Upper lobe of left lung (tissue), 6 donors: ENCODE measurements around the gene LAGE3. TPM values are rescaled to one million over a fixed set of nuclear protein-coding genes. Genes with fewer than 3 reads are reported as not detected.

Experiments used
- ATAC-seq, 2 donors: fragments of 200-7000 bp; cut with Tn5 transposase; one replicate each; pipeline ENCODE4 v1.9.1; 2022; ENCODE audit warnings: mild to moderate bottlenecking in 2 of 2, moderate library complexity in 2 of 2; ENCODE audit not compliant: low FRiP score in 2 of 2
- DNase-seq, 2 donors: peaks; one replicate each; pipeline ENCODE4 v3.0.0-alpha.2; 2019 to 2020
- H3K27ac ChIP-seq, 4 donors: fragments of 200-600 bp; sonication (generic); one replicate each; pipeline ENCODE4 v1.5.1; 2016 to 2019
- H3K27me3 ChIP-seq, 4 donors: fragments of 200-600 bp; sonication (generic); one replicate each; pipeline ENCODE4 v1.5.1; 2017 to 2019
- H3K36me3 ChIP-seq, 4 donors: fragments of 200-600 bp; sonication (generic); one replicate each; pipeline ENCODE4 v1.5.1; 2016 to 2019
- H3K4me1 ChIP-seq, 4 donors: fragments of 200-600 bp; sonication (generic); one replicate each; pipeline ENCODE4 v1.5.1; 2018 to 2019
- H3K4me3 ChIP-seq, 4 donors: fragments of 200-600 bp; sonication (generic); one replicate each; pipeline ENCODE4 v1.5.1; 2017 to 2019; ENCODE audit warnings: mild to moderate bottlenecking in 2 of 4, moderate library complexity in 1 of 4
- H3K9me3 ChIP-seq, 4 donors: fragments of 200-600 bp; sonication (generic); one replicate each; pipeline ENCODE4 v1.5.1; 2018 to 2019
- EP300 ChIP-seq, 4 donors: sonication (generic); formaldehyde crosslinking; IDR thresholded peaks; one replicate each; pipeline ENCODE4 v1.5.1; 2017; ENCODE audit warnings: antibody characterized with exemption in 4 of 4, control low read depth in 2 of 4
- POLR2A ChIP-seq, 4 donors: fragments of 450-650 bp; IDR thresholded peaks; one replicate each; pipeline ENCODE4 v1.5.1; 2016 to 2017; ENCODE audit warnings: antibody characterized with exemption in 4 of 4, mild to moderate bottlenecking in 2 of 4
- POLR2AphosphoS5 ChIP-seq, 2 donors: sonication (generic); formaldehyde crosslinking; IDR thresholded peaks; one replicate each; pipeline ENCODE4 v1.5.1; 2017; ENCODE audit warnings: antibody characterized with exemption in 2 of 2
- WGBS, 2 donors: methylation state at CpG; one replicate each; pipeline ENCODE4 v1.1.5; 2017 to 2018; 5-methylcytosine and 5-hydroxymethylcytosine counted together
- total RNA-seq, 6 donors: library from RNA; depleted of rRNA in 4 of 6; stranded (reverse); fragments of >200 nt in 4 of 6; gene quantifications; one replicate each; pipeline versions ENCODE4 v1.1.0 to v1.2.1, GENCODE V29; 2016 to 2021
- TF ChIP-seq, protein P1 (sequence below), 6 experiments: fragments of 450-650 bp in 4 of 6; fragments of 200-600 bp in 2 of 6; sonication (generic) in 2 of 6; IDR thresholded peaks; one replicate each; pipeline ENCODE4 v1.5.1; 2016 to 2019; ENCODE audit warnings: antibody characterized with exemption in 6 of 6
- donor health status: DM: no; HTN: no; CAD: no; lungs with moderate emphysema.
- donor health status: DM: no; HTN: yes; CAD: no; lungs with severe emphysema.

Gene LAGE3
- total RNA-seq, 6 donors from 2014 or later, result 16.6 to 25.4 (median 20.2) TPM

DNA sequence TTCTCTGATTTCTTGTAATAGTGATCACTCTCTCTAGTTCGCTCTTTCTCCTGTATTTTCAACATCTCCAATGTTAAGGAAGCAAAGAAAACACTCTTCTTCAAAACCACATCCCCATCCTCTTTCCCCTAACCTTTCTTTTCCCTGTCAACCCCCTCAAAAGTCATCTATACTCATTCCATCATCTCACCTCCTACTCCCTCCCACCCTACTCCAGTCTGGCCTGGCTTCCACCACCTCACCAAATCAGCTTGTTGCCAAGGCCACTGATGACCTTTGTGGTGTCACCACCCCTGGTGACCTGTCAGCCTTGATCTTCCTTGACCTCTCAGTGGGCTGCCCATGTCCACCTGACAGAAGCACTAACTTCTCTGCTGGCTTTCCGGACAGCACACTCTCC, 34.6 kb upstream of the LAGE3 start:
- ATAC-seq, result no peak
- Histone ChIP-seq H3K4me3 (no peak overlapping the region), H3K9me3 (peaks cover 0 to 18% (median 0%) of the 10 kb centered on the region in 4 donors), H3K27me3 (peaks cover 0 to 9% (median 0%) of the 10 kb centered on the region in 4 donors), H3K36me3 (peaks cover 0 to 4% (median 2%) of the 10 kb centered on the region in 4 donors), H3K27ac (no peak overlapping the region), H3K4me1 (peaks cover 0 to 22% (median 0%) of the 10 kb centered on the region in 4 donors)
- no peak for TF ChIP-seq POLR2AphosphoS5 (IDR thresholded peaks at IDR 0.05)
- 83 to 95% methylated on average over 2 of the region's 2 CpGs for WGBS, 2 donors
- DNase-seq, result no peak

GRCh38 chrX:154512879-154513553, 33.9 kb upstream of the LAGE3 start:
- ATAC-seq (no peak), DNase-seq (no peak)
- H3K36me3 ChIP-seq, result peaks cover 0 to 9% (median 2%) of the 10 kb centered on the region in 4 donors
- no peak overlapping the region for H3K4me3 ChIP-seq
- WGBS, 2 donors, result 86 to 100% methylated on average over 3 to 16 of the region's 16 CpGs
- H3K9me3 ChIP-seq, result peaks cover 0 to 18% (median 0%) of the 10 kb centered on the region in 4 donors
- H3K4me1 ChIP-seq, result peaks cover 0 to 22% (median 0%) of the 10 kb centered on the region in 4 donors
- TF ChIP-seq EP300 (IDR thresholded peaks at IDR 0.05), result no peak
- no peak for TF ChIP-seq POLR2AphosphoS5 (IDR thresholded peaks at IDR 0.05)
- TF ChIP-seq, protein P1, sequence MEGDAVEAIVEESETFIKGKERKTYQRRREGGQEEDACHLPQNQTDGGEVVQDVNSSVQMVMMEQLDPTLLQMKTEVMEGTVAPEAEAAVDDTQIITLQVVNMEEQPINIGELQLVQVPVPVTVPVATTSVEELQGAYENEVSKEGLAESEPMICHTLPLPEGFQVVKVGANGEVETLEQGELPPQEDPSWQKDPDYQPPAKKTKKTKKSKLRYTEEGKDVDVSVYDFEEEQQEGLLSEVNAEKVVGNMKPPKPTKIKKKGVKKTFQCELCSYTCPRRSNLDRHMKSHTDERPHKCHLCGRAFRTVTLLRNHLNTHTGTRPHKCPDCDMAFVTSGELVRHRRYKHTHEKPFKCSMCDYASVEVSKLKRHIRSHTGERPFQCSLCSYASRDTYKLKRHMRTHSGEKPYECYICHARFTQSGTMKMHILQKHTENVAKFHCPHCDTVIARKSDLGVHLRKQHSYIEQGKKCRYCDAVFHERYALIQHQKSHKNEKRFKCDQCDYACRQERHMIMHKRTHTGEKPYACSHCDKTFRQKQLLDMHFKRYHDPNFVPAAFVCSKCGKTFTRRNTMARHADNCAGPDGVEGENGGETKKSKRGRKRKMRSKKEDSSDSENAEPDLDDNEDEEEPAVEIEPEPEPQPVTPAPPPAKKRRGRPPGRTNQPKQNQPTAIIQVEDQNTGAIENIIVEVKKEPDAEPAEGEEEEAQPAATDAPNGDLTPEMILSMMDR (IDR thresholded peaks at IDR 0.05), result no peak
- no peak for TF ChIP-seq POLR2A (IDR thresholded peaks at IDR 0.05)
- peaks cover 0 to 9% (median 0%) of the 10 kb centered on the region in 4 donors for H3K27me3 ChIP-seq
- no peak overlapping the region for H3K27ac ChIP-seq

DNA sequence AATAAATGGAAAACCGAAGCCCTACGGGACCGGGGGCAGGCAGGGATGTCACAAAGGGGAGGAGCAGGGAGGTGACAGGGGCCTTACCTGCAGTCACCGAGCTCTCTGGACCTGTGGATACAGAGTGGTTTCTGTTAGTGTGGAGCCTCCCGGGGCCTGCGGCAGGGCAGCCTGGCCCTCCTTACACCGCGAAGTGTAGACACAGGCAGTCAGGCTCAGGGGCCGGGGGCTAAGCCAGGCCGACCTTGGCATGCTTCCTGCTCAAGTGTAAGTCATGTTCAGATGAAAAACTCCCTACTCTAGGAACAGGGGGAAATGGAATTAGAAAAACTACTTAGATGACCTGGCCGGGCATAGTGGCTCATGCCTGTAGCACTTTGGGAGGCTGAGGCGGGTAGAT, 32.7 kb upstream of the LAGE3 start:
- 76 to 77% methylated on average over 8 to 12 of the region's 12 CpGs for WGBS, 2 donors
- peaks cover 0 to 11% (median 0%) of the 10 kb centered on the region in 4 donors for H3K4me1 ChIP-seq
- ATAC-seq (no peak), DNase-seq (no peak)
- peaks cover 0 to 20% (median 6%) of the 10 kb centered on the region in 4 donors for H3K36me3 ChIP-seq
- peaks cover 0 to 9% (median 0%) of the 10 kb centered on the region in 4 donors for H3K27me3 ChIP-seq
- H3K27ac ChIP-seq, result peak overlapping the region in 1 of 4 donors; percentile 4
- TF ChIP-seq POLR2A (IDR thresholded peaks at IDR 0.05) (no peak), EP300 (IDR thresholded peaks at IDR 0.05) (no peak), POLR2AphosphoS5 (IDR thresholded peaks at IDR 0.05) (no peak)
- TF ChIP-seq, protein P1 (IDR thresholded peaks at IDR 0.05), result no peak
- no peak overlapping the region for H3K4me3 ChIP-seq
- peaks cover 0 to 18% (median 0%) of the 10 kb centered on the region in 4 donors for H3K9me3 ChIP-seq

GRCh38 chrX:154509455-154509854, 30.4 kb upstream of the LAGE3 start:
- H3K27ac ChIP-seq, result no peak overlapping the region
- no peak for TF ChIP-seq EP300 (IDR thresholded peaks at IDR 0.05)
- no peak for TF ChIP-seq POLR2AphosphoS5 (IDR thresholded peaks at IDR 0.05)
- TF ChIP-seq, protein P1 (IDR thresholded peaks at IDR 0.05), result no peak
- no peak for TF ChIP-seq POLR2A (IDR thresholded peaks at IDR 0.05)
- DNase-seq (no peak), ATAC-seq (no peak)
- no peak overlapping the region for H3K4me3 ChIP-seq
- H3K9me3 ChIP-seq, result peaks cover 0 to 10% (median 0%) of the 10 kb centered on the region in 4 donors
- H3K27me3 ChIP-seq, result no peaks in the 10 kb centered on the region
- 93 to 100% methylated on average over 5 of the region's 5 CpGs for WGBS, 2 donors
- H3K36me3 ChIP-seq, result peaks cover 0 to 28% (median 14%) of the 10 kb centered on the region in 4 donors
- H3K4me1 ChIP-seq, result no peaks in the 10 kb centered on the region

DNA sequence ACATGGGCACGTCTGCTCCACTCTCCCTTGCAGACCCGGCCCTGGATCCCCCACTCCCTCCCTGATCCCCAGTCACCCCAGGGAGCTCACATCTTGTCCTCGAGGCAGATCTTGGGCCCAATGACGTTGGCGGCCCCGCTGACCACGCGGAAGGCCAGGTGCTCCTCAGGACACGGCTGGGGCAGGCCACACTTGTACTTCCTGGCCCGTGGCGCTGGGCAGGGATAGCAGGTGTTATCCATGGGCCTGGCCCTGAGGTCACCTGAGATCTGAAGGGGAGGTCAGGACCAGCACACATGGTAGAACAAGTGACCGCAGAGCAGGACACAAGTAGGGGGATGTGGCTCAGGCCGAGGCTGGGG, 29.3 kb upstream of the LAGE3 start:
- Histone ChIP-seq H3K27me3 (no peaks in the 10 kb centered on the region), H3K9me3 (peaks cover 0 to 10% (median 0%) of the 10 kb centered on the region in 4 donors), H3K4me3 (no peak overlapping the region), H3K36me3 (peaks cover 0 to 28% (median 14%) of the 10 kb centered on the region in 4 donors), H3K27ac (no peak overlapping the region), H3K4me1 (no peaks in the 10 kb centered on the region)
- TF ChIP-seq EP300 (IDR thresholded peaks at IDR 0.05), result no peak
- TF ChIP-seq POLR2A (IDR thresholded peaks at IDR 0.05), result no peak
- TF ChIP-seq, protein P1 (IDR thresholded peaks at IDR 0.05), result no peak
- TF ChIP-seq POLR2AphosphoS5 (IDR thresholded peaks at IDR 0.05), result no peak
- no peak for DNase-seq
- ATAC-seq, result no peak
- 80 to 100% methylated on average over 1 to 13 of the region's 13 CpGs for WGBS, 2 donors
